IPS-18c (cell line): ENCODE results near the gene RBP2.
"Not testable (repeated sequence)": the region's sequence is repeated elsewhere in the genome, so short reads cannot be mapped to it uniquely, and the experiment has no call there.

Source experiments
- H3K4me3 ChIP-seq: 2 replicates; pipeline ENCODE4 v1.7.0; 2013; ENCODE audit warnings: low read depth, mild to moderate bottlenecking, low read length, moderate library complexity; ENCODE audit not compliant: insufficient read depth
- H3K9me3 ChIP-seq: one replicate; pipeline ENCODE4 v1.6.1; 2013; ENCODE audit warnings: mild to moderate bottlenecking, low read length, moderate library complexity; ENCODE audit not compliant: control insufficient read depth, insufficient read depth

Gene RBP2

DNA sequence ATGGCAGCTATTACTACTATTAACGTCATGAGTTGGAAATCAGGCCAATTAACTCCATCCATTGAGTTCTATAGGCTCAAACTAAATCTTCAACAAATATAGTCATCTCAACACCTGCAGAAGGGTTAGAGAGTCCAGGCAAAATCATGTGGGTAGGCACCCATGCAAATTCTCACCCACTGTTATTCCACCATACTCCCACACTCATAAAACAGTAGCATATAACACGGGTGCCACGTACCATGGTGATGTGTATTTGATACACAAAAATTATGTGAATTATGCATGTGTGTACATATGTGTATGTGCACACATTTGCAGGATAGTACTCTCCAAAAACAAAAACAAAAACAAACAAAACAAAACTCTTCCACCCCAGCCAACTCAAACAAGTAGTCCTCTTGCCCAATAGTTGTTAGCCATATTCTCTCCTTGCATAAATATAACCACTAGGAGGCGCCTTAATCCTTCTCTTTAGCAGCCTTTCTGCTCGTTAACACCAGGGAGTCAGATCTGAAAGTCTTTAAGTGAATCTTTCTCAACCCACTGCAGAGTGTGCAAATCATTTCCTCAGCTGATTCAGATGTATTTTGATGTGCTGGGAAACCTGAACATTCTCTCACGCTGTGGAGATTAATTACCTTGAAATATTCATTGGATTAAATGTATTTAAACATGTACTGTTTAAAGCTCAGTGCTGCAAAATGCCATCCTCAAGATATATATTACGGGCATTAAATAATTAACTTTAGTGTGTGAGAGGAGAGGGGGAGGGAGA is 48.8 kb downstream of the RBP2 start:
- no peak overlapping the region for H3K4me3 ChIP-seq
- no peaks in the 10 kb centered on the region for H3K9me3 ChIP-seq

DNA sequence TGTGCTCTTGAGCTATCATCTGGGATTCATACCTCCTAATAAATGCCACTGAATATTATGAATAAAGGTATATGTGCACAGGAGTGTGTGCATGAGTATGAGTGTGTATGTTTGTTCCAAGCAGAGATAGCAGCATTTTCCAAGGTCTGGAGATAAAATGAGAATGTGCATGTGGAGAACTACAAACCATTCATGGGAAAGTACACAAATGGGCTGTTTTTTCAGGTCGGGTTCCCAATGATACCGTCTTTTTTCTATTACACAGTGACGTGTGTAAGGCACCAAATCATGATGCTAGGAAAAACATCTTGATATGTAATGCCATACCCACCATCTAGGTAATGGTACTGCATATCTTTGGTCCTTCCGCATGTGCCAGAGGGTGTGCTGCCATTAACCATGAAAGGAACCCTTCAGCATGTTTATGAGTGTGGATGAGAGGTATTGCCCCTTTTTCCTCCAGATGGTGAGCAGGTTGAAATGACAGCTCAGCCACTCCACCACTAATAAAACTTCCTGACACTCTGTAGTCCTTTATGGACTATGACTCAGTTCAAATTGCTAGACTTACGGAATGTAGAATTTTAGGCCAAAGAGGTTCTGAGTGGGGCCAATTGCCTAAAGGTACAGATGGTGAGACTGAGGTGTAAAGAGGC is 50.4 kb downstream of the RBP2 start:
- Histone ChIP-seq H3K4me3 (no peak overlapping the region), H3K9me3 (no peaks in the 10 kb centered on the region)

DNA sequence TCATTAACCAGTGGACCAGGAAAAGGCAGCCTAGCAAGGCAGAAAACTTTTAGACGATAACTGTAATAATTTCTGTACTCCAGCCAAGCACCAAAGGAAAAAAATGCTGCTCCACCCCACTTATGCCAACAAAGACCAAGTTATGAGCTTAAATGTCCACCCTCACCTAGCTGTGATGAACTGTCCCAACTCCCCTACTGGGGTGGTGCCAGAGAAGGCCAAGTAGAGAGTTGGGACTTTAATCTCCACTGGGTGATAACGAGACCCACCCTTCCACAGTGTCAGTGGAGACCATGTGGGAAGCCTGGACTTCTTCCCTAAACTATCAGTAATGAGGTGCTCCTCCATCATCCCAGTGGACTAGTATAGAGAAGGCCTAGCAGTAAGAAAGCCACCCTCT is 53.1 kb downstream of the RBP2 start:
- Histone ChIP-seq H3K9me3 (no peaks in the 10 kb centered on the region), H3K4me3 (no peak overlapping the region)

DNA sequence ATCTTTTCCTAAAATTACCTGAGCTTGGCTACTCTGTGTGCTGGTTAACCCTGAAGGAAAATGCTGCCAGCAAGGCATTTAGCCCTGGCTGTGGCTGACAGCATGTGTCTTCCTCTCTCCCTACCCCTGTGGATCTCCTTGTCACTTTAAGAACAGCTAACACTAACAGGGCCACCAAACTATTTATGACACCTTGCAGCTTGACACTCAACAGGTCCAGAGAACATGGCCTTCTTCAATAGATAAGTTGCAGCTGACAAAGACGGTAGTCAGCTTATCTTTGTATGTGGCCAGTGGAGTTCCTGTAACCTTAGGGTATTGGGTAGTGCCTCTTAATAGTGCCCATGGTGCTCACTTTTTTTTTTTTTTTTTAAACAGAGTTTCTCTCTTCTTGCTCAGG is 54.9 kb downstream of the RBP2 start:
- H3K4me3 ChIP-seq: no peak overlapping the region
- no peaks in the 10 kb centered on the region for H3K9me3 ChIP-seq

DNA sequence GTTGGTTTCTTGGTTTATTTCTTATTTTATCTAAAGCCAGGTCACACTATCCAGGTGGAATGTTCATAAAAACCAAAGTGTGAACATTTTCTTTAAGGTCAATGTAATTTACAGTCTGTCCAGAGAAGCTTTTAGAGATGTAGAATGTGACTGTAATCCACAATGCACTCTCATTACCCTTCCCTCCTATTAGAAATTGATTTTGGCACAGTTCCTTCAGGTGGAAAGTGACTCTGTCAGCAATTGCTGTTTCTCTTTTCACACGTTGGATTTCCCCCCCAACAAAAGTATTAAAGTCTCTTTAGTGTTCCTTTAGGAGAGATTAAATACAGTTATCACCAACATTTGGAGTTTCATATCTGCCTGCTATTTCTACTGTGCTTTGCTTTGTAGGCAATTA is 55.3 kb downstream of the RBP2 start:
- Histone ChIP-seq H3K4me3 (no peak overlapping the region), H3K9me3 (no peaks in the 10 kb centered on the region)

DNA sequence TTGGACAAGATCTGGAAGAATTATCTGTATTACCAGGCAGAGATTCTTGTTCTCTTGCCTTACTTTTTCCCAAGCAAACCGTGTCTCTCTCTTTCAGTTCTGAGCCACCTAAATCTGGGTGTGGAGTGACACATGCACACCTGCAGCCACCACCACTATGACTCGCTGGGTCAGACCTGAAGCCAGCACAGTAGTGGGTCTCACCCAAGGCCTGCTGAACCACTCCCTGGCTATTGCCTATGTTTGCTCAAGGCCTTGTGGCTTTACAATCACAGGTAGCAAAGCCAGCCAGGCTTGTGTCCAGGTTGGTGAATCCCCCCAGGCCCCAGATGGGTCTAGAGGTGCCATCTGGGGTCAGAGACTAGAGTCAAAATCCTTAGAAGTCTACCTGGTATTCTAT is 58.2 kb downstream of the RBP2 start:
- peaks cover 2% of the 10 kb centered on the region for H3K9me3 ChIP-seq
- no peak overlapping the region for H3K4me3 ChIP-seq

DNA sequence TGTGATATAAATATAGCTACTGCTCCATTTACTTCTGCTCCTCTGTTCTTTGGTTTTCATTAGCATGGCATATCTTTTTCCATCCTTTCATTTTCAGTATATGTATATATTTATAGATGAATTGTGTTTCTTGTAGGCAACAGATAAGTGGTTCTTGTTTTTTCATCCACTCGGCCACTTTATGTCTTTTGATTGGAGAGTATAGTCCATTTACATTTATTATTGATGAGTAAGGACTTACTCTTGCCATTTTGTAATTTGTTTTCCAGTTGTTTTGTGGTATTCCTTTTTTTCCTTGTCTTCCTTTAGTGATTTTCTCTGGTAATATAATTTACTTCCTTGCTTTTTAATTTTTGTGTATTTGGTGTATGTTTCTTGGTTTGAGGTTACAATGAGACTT is 60.0 kb downstream of the RBP2 start:
- H3K4me3 ChIP-seq: no peak overlapping the region
- H3K9me3 ChIP-seq: peaks cover 2% of the 10 kb centered on the region

DNA sequence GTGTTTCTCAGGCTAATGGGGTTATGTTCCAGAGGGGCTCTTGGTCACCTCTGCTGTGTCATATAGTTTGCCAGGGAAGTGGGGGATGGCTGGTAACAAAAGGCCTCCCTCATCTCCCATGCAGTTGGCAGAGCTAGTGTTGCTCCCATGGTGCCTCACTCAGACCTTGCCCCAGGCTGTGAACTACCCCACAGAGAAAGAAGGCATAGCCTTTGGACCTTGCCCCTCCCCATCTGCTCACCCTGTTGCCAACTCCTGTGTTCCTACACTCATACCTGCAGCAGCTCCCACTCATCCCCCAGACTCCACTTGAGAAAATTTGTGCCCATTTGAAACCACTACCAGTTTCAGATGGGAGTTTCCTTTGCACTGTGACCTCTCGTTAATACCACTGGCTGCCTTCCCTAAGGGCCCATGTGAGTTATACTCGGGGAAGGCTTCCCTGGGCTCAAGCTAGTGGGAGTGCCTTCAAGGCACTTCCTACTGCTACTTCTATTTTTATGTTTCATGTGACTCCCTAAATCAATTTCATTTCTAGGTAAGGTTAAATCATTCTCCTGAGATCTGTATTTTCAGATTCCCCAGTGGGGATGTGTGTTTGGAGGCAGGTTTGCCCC is 61.6 kb downstream of the RBP2 start:
- Histone ChIP-seq H3K9me3 (peaks cover 2% of the 10 kb centered on the region), H3K4me3 (no peak overlapping the region; the same call in 1 of the 2 replicates)

DNA sequence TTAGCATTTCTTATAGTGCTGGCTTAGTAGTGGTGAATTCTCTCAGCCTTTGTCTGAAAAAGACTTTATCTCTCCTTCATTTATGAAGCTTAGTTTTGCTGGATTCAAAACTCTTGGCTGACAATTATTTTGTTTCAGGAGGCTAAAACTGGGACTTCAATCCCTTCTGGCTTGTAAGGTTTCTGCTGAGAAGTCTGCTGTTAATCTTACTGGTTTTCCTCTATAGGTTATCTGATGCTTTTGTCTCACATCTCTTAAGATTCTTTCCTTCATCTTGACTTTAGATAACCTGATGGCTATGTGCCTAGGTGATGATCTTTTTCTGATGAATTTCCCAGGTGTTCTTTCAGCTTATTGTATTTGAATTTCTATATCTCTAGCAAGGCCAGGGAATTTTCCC is 63.4 kb downstream of the RBP2 start:
- H3K9me3 ChIP-seq, H3K4me3 ChIP-seq: not testable (repeated sequence)
